Activated CD4-positive, alpha-beta T cell treated with anti-CD3 and anti-CD28 coated beads, Interleukin-2, amount 50 U/mL, for 24 hours (primary cell): Measurements from ENCODE around the gene KCNJ14.
A peak's percentile ranks its signal among the peaks of the same experiment; 100 is the strongest.

Experiments used
- DNase-seq, 2 donors: peaks; one replicate each; pipeline ENCODE4 v3.0.0-alpha.2; 2020; ENCODE audit warnings: low read depth in 1 of 2, low spot score in 1 of 2

Gene KCNJ14

GRCh38 chr19:48469934-48470680 is 14.7 kb downstream of the KCNJ14 start:
- DNase-seq: no peak

DNA sequence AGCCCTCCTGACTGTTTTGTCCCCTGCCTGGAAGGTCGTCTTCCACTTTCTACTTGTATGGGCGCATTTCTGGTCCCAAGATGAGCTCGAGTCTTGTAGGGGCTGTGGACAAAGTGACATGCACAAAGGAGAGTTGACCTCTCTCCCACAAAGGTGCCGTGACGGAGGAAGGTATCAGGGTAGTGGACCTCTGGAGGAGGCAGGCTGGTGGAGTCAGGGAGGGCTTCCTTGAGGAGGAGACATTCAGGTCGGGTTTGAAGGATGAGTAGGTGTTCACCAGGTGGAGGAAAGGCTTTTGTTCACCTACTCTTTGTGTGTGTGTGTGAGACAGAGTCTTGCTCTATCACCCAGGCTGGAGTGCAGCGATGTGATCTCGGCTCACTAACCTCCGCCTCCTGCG is 15.5 kb downstream of the KCNJ14 start:
- no peak for DNase-seq

DNA sequence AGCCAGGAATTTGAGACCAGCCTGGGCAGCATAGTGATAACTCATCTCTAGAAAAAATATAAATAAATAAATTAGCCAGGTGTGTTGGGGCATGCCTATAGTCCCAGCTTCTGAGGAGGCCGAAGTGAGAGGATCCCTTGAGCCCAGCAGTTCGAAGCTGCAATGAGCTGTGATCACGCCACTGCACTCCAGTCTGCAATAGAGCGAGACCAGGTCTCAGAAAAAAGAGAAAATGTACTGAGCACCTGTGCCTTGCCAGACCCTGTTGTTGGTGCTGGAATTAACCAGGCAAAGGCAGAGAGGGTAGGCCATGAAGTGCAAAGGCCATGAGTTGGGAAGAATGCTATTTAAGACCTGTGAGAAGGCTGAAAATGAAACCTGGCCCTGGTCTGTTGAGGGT is 16.5 kb downstream of the KCNJ14 start:
- DNase-seq: no peak

DNA sequence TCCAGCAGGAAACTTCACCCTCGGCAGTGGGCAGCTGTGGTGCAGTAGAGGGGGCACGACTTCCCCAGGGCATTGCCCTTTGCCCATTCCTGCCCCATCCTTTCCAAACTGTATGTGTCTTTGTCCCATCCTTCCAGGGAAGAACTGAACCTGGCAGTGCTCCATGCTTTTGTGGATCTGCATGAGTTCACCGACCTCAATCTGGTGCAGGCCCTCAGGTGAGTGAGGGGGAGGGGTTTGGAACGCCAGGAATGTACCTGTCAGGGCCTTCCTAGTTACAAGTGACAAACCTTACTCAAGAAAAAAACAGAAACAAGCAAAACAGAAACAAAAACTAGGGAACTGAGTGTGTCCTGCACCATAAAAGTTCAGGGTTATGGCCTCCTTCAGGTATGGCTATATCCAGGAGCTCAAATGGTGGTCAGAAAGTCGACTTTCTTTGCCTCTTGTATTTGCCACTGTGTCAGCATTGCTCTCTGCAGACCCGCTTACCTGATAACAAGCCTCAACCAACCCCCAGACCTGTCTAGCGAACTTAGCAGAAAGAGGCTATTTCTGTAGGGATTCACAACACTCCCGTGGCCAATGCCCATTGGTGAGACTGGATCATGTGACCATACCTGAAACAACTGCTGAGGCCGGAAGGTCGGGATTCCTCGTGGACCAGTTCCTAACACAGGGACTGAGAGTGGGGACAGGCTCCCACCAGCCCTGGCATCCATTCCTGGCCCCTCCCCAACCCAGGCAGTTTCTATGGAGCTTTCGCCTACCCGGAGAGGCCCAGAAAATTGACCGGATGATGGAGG is 18.0 kb downstream of the KCNJ14 start:
- DNase-seq: no peak

GRCh38 chr19:48474084-48474592 is 18.8 kb downstream of the KCNJ14 start:
- DNase-seq: no peak

GRCh38 chr19:48475369-48476068 is 20.1 kb downstream of the KCNJ14 start:
- DNase-seq: no peak

DNA sequence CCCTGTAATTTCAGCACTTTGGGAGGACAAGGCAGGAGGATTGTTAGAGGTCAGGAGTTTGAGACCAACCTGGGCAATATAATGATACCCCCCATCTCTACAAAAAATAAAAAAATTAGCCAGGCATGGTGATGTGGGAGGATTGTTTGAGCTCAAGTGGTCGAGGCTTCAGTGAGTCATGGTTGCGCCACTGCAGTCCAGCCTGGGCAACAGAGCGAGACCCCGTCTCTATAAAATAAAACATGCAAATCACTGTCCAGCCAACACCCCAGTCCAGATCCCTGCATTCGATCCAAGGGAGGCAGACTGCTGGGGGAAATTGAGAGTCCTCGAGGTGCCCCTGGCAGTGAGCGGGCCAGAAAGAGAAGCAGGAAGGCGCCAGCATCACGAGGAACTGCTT is 20.8 kb downstream of the KCNJ14 start:
- no peak for DNase-seq

- DNase-seq: no peak
These were observed 21.8 kb downstream of the KCNJ14 start for GRCh38 chr19:48477067-48477685.

GRCh38 chr19:48477698-48478338 is 22.4 kb downstream of the KCNJ14 start:
- DNase-seq: no peak

DNA sequence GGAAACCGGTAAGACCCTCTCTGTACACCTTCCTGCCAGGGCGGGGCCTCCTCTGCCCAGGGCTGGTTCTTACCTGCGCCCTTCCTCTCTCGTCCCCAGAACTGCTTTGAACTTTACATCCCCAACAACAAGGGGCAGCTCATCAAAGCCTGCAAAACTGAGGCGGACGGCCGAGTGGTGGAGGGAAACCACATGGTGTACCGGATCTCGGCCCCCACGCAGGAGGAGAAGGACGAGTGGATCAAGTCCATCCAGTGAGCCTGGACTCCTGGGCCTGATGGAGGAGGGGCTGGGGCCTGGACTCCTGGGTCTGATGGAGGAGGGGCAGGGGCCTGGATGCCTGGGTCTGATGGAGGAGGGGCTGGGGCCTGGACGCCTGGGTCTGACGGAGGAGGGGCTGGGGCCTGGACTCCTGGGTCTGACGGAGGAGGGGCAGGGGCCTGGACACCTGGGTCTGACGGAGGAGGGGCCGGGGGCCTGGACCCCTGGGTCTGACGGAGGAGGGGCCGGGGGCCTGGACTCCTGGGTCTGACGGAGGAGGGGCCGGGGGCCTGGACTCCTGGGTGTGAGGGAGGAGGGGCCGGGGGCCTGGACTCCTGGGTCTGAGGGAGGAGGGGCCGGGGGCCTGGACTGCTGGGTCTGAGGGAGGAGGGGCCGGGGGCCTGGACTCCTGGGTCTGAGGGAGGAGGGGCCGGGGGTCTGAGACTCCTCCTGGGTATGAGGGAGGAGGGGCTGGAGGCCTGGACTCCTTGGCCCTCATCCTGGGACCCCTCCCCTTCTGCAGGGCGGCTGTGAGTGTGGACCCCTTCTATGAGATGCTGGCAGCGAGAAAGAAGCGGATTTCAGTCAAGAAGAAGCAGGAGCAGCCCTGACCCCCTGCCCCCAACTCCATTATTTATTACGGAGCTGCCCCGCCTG is 23.2 kb downstream of the KCNJ14 start:
- DNase-seq: no peak

- no peak for DNase-seq
These were observed 24.3 kb downstream of the KCNJ14 start for GRCh38 chr19:48479686-48480085.

DNA sequence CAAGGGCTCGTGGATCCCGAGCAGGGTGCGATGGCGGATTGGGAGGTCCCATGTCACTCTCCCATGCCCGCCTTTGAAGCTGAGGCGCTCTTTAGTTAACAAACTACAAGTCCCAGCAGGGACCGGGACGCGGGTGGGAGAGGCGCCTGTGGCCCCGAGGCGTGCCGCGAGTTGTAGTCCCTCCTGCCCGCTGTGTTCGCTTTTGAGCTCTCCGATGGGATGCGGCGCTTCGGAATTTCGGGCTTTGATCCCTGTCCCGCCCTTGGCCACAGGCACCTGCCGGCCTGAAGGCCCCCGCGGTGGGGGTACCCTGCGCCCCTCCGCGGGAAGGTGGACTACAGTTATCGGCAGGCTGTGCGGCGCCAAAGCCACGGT is 24.8 kb downstream of the KCNJ14 start:
- peak in 1 of 2 donors; percentile 34 for DNase-seq

DNA sequence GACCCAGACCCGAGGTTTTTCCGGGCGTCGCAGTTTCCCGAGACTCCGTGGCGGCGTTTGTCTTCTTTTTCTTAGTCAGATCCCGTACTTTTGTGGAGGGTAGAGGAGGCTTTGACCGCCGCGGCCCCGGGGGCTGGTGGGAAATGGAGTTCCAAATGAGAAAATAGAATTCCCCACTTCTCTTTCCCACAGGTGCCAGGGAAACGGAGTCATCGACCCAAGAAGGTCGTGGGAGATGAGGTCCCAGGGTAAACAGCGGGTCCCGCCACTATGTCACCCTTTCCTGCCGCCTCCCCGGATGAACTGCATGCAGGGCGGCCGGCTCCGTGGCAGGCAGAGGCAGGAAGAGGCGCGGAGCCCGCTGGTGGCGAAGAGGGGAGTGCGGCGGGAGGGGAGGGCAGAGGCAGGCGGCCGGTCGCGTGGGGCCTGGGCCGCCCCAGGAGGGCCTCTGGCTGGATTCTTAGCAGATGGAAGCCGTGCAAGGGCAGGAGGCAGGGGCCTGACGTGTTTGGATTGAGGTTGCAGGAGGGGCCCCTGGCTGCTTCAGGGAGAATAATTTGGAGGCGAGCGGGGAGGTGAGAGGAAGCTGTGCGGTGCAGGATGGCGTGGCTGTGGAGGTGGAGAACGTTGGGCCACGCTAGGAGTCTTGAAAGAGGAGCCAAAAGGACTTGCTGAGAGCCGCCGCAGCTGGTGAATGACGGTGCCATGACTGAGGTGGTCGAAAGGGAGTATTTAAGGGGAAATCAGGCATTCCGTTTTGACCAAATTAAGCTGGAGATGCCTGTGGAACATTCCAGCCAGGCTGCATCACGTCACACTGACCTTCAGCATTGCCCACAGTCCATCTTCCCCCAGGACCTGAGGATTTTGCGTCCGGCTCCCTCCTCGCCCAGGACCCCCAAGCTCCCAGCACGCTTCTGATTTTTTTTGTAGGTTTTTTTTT is 25.5 kb downstream of the KCNJ14 start:
- DNase-seq: peak; percentile 23 to 40

DNA sequence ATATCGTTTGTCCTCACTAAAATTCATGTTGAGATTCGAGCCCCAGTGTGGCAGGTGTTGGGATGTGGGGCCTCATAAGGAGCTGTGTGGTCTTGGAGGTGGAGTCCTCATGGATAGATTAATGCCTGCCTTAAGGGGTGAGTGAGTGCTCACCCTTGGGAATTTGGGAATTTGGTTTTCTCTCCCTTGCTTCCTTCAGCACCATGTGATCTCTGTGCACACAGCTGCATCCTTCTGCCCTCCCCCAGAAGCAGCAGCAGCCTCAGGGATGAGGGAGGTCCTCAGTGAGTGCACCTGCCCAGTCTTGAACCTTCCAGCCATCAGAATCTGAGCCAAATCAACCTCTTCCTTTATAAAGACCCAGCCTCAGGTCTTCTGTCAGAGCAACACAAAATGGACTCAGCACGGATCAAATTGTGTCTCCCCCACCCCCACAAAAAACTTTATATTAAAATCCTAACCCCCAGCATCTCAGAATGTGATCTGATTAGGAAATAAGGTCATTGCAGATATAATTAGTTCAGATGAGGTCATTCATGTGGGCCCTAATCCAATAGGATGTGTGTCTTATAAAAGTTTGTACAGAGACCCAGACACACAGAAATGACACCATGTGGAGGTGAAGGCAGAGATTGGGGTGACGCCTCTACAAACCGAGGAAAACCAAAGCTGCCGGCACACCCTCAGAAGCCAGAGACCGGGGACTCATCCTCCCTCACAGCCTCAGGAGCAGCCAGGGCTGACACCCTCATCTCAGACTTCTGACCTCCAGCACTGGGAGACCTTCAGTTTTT is 26.7 kb downstream of the KCNJ14 start:
- no peak for DNase-seq

DNA sequence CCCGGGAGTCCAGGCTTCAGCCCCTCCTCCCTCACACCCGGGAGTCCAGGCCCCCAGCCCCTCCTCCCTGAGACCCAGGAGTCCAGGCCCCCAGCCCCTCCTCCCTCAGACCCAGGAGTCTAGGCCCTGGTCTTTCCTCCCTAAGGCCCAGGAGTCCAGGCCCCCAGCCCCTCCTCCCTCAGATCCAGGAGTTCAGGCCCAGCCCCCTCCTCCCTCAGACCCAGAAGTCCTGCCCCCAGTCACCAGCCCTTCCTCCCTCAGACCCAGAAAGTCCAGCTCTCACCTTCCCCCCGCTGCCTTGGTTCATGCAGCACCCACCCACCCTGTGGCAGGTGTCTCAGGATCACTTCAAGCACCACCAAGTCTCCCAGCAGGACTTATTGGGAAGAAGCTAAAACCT is 27.9 kb downstream of the KCNJ14 start:
- DNase-seq: no peak

DNA sequence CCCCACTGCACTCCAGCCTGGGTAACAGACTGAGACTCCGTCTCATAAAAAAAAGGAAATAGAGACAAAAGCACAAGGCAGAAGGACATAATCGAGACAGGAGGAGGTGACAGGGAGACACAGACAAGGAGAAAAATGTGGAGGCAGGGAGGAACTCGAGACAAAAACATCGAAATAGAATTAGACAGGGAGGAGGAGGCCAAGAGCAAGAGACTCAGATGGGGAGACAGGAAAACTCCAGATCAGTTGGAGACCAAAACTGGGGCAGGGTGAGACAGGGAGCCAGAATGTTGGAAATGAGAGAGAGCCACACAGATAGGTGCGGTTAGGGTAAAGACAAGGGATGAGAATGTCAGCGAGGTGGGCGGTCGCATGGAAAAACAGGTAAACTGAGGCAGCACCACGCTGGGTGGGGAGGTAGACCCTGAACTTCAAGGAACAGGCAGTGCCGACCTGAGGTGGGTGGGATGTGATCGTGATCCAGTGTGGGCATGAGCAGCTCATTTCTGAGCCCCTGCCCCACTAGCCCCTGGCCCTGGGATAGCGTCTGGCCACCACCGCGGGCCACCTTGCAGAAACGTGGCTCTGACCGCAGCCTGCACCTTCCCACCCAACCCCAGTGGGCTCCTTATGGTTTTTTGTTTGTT is 29.0 kb downstream of the KCNJ14 start:
- DNase-seq: no peak

DNA sequence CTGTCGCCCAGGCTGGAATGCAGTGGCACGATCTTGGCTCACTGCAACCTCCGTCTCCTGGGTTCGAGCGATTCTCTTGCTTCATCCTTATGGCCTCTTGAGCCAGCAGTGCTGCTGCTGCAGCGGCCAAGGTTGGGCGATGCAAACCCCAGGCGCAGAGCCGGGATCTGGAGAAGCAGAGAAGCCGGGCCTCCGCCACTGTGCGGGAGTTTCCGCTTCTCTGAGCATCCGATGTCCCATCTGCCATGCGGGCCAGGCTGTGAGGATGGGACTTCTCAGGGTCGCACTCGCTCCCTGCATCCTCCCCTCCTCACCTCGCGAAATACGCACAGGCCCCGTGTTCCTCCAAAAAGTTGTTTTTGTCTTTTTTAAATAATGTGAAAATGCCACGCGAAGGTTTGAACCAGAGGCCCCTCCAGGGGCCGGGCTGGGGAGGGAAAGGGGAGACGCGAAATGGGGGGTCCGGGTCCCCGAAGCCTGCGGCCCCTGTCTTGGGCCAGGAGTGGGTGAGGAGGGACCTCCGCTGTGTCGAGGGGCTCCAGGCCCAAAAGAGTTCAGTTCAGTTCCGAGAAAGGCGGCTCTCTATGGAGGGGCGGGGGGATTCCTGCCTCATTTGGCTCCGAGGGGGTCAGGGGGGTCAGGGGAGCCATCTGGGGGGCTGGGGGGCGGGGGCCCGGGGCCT is 29.7 kb downstream of the KCNJ14 start:
- DNase-seq: no peak
